SIG-M5 treated with dmso at 0.1 percent for 504 hours (cell line): ENCODE results near the gene IFT27.
"Not testable (repeated sequence)": the region's sequence is repeated elsewhere in the genome, so short reads cannot be mapped to it uniquely, and the experiment has no call there.

Source experiments
- DNase-seq: peaks from one replicate; lab custom pipeline; 2025; ENCODE audit not compliant: unreplicated experiment; lab: John Stamatoyannopoulos, UW

Gene IFT27

DNA sequence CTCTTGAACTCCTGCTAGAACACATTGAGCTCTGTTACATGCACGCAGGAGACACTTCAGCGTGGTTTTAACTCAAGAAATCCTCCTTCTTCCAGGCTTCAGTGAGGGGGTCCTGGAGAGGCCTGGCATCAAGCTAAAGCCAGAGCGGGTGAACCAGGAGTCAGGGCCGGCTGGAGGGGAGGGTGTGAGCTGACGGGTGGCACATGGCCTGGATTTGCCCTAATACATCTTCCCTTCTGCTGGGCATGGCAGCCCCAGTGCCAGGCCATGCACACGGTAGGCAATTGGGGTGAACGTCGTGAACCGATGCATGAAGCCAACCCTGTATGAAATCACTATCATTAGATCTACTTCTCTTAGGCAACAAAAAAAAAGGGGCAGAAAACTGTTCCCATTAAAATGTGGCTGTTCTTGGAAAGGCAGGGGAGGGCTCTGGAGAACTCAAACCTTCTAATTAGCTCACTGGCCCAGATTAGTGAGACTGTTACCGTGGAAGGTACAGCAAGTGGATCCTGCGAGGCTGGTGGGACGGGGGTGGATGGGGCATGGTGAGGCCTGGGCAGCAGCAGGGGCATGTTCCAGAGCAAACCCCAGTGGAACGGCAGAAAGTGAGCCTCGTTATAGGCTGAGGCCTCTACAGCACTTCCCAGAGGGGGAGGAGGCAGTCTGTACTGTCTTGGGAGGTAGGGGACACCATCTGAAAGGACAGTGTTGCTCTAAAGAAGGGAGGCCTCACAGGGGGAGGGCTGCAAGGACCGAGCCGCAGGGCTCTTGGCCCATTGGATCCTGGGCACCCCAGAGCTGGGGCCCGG lies 10.6 kb downstream of the IFT27 start:
- no peak for DNase-seq

DNA sequence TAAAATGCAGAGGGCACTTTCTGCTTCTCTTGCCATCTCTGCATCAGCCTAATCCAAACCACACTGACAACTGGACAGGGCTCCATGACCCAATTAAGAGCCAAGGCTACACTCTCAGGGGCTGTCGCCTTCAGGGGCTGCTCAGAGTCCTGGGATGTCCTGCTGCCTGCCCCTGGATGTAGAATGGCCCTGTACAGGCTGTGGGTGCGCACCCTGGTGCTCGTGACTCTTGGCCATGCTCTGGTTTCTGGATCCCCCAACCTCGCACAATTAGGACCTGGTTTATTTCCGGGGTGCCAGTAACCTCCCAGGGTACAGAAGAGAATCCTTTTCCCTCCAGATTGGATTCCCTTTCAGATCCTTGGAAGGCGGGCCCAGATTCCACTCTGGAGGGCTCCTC lies 11.3 kb downstream of the IFT27 start:
- DNase-seq, result no peak

DNA sequence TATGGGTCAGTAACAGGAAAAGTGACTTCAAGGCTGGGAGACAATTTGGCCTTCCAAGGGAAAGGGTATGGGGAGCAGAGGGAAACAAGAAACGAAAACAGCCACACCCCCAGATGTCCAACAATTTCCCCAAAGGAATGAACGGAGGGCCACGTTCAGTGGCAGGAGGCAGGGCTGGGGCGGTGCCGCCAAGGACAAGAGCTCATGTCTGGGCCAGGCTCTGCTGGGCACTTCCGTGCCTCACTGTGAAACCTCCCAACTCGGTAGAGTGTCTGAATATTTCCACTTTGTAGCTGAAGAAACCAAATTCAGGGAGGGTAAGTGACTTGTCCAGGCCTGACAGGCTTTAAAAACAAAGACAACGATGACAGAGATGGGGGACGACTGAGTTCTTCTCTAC lies 11.9 kb downstream of the IFT27 start:
- no peak for DNase-seq

DNA sequence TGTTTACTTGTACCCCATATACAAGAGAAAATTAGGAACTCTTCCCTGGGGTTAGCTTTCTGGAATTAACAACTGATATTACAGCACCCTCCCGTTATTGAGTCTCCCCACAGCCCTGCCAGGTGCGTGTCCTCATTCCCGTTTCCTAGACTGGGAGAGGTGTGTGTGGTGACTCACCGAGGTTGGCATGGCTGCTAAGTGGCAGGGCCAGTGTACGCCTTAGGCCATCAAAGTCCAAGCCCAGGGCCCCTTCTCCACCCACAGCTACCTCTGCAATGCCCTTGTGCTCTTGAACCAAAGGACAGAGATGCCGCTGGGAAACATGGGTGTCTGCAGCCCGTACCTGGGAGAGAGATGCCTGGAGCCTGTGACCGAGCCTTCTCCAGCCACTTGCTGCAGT lies 12.3 kb downstream of the IFT27 start:
- no peak for DNase-seq

DNA sequence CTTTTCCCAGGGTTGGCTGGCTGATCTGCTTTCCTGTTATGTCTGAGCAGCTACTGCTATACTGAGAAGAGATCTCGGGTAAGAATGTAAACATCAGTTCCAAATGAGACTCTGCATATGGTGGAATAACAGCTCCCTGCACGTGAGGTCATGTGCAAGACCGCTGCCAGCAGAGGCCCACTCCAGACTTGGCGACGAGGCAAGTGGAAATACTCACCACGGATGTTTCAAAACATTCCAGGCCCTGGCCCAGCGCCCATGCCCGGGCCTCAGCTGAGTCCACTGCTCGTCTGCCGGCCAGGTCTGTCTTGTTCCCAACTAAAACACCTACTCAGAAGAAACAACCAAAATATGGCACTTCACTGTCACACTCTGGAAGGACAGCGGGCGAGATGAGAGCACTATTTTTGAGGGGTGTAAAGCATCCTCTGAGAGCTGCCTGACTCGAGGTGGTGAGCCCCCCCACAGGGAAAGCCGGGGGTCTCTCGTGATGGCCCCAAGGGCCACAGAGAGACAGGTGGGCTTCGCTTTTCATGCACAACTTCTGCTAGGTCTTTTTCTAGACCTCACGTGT lies 13.1 kb downstream of the IFT27 start:
- DNase-seq, result no peak

DNA sequence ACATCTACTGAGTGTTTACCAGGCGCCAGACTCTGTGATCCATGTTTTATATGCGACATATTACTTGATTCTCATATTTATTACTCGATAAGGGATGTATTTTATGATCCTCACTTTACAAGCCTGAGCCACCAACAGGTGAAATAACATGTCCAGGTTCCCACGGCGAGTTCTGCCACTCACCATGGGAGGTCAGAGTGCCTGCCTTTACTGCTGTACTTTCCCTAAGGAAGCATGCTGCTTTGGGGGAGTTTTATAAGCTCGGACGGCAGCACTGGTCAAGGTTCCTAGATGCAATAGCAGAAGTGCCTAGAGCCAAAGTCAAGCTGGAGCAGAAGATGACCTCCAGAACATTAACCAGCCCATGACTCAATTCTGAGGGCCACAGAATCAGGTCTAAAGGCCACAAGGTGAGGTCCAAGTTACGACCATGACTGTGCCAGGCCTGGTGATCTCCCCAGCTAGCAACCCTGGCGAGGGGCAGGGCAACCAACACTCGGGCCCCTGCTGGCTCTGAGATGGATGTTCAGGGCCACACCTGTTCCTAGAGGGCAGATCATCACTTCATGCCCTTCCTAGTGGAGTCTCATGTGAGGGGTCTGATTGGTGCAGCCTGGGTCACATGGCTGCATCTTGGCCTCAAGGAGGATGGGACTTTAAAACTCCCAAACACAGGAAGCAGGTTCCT lies 14.2 kb downstream of the IFT27 start:
- DNase-seq, result no peak

DNA sequence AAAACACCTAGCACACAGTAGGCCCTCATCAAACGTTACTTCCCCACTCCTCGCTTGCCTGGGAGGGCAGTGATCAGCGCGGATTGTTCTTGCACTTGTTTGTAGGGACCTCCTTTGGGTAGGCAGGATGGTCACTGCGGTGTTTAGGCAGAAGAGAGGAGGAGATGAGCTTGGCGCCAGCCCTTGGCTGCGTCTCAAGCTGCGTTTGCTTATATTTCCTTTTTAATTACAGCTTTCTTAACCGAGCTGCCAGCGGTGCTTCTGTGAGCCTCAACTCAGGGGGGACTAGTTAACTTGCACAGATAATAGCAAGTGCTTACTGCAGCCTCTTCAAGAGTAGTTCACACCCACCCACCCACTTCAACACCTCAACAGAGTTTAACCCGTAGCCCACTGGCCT lies 15.1 kb downstream of the IFT27 start:
- DNase-seq, result no peak

DNA sequence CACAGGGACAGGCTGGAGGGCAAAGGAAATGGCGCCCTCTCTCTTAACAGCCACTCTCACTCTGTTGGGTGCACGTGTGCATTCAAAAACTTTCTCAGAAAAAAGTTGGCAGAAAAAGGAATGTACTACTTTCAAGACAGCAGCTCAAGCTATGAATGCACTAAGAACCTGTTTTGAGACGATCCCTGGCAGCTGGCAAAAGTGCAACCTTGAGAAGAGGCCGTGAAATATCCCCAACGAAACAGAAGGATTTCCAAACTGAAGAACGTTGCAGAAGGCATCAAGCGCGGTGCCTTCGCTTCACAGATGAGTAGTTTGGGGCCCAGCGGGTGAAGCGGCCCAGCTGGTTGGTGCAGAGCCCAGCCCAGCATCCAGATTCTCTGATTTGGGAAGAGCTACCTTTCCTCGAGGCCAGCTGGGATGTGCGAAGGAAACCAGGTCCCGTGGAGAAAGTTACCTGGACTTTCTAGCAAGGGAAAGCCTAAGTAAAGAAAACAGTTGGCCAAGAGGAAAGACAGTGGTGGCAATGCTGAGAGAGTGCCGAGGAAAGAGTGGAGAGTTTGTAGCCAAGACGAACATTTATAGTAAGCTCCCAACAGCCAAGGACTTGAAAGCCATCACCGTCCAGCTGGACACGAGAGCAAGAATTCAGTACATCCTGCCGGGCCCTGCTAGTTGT lies 16.3 kb downstream of the IFT27 start:
- DNase-seq, result no peak

DNA sequence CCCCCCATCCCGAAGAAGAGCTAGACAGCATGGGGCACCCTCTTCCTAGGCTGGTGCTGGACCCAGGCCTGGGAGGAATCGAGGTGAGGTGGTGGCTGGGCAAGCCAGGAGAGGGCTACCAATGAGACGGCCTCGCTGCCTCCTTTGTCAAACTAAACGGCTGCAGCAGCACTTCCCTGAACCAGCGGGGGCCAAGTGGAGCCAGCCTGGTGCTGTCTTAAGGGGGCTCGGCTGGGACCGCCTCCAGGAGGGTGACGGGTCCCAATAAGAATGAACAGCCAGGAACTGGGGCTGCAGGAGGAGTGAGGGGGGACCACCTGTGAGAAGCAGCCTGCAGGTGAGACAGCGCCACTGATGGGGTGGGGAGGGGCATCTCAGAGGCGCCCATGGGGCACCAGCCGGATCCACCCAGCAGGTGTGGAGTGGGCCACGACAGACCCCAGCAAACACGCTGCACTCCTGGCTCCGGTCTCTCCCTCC lies 17.1 kb downstream of the IFT27 start:
- DNase-seq, result no peak

DNA sequence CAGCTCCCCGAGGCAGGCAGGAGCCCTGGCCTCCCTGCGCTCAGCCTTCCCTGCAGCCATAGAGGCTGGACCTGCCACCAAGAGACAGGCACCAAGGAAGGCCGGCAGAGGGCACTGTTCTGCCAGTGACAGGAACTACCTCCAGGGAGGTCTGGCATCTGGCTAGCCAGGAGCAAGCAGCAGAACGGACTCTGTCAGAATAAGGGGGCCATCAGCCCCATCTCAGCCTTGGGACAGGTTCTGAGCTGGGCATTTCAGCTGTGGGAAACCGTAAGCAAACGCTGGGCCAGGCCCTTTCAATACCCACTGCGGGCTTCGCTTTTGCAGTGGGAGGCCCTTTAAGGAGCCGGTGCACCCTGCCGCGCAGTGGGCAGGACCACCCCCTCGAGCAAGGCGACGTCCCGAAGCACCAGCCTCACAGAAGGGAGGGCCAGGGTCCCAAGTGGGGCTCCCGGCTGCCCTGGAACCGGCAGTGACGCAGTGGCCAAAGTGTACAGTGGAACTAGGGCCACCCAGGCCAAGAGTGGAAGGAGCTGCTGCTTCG lies 18.2 kb downstream of the IFT27 start:
- DNase-seq, result peak; percentile 42

DNA sequence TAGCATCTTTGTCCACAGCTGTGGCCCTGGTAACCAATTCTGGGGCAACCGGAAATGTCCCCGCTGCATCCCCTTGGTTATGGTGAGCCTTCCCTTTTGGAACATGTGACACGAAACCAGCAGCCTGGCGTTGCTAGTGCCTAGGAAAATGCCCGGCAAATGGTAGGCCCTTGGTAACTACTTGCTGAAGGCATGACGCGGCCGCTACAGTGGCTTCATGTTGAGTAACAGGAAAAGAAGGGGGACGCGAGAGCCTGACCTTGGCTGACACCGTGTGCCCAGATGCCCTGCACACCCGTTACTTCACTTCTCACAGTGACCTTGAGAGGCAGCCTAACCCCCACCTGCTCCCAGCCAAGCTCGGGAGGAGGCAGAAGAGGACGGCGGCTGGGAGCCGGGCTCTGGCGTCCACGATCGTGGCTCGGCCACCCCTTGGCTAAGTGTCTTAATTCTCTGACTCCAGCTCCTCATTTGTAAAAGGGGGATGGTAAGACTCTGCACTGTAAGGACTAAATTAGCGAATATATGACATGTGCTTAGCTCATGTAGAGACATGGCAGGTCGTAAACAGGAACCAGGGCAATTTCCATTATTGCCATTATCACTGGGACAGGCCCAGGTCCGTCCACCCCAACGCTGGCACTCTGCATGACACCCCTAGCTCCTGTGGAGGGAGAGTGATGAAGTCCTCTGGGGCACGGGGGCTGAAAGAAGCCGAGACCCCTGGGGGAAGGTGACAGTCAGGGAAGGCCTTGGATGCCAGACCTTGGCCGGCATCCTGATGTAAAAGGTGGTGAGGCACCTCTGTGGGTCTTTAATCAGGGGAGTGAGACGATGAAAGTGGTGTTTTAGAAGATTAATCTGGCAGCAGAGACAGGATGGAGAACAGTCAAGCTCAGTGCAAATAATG lies 18.9 kb downstream of the IFT27 start:
- DNase-seq, result no peak

DNA sequence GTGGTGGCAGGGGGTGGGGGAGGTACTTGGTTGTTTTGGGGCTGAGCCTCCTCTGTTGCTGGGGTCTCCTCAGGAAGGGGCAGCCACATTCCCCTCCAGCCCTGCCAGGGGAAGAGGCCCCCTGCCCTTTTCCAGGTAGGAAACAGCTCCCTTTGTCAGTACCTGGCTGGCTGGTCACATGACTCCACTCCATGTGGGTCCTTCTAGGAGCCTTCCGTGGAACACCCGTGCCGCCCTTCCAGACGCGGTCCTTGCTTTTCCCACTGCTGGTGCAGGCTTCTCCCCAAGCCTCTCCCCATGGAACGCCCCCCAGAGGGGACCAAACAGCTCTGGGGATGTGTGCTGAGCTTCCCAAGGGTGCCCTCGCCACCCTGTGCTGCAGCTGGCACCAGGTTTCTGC lies 19.9 kb downstream of the IFT27 start:
- no peak for DNase-seq

DNA sequence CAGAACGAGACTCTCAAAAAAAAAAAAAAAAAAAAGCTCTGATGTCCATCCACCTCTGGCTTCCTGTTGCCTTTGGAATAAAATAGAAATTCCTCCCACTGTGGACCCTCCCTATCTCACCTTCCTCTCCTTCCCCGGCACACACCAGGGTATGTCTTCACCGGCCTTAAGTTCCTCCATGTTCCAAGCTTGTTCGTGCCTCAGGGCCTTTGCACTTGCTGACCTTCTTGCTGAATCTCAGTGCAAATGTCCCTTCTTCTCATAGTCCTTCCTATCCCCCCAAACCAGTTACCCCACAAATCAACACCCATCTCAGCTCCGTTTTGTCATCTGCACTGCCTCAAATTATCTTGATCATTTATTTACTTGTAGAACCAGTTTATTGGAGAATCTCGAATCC lies 20.6 kb downstream of the IFT27 start:
- no peak for DNase-seq

DNA sequence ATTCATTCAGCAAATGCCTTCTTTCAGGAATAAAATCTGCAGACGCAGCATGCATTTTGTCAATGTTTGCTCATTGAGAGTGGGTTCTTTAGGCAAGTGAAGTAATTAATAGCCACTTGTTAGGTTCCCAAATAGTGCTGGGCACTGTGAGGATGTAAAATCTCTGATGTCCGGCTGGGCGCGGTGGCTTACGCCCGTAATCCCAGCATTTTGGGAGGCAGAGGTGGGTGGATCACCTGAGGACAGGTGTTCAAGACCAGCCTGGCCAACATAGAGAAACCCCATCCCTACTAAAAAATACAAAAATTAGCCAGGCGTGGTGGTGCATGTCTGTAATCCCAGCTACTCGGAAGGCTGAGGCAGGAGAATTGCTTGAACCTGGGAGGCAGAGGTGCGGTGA lies 21.0 kb downstream of the IFT27 start:
- not testable (repeated sequence) for DNase-seq

DNA sequence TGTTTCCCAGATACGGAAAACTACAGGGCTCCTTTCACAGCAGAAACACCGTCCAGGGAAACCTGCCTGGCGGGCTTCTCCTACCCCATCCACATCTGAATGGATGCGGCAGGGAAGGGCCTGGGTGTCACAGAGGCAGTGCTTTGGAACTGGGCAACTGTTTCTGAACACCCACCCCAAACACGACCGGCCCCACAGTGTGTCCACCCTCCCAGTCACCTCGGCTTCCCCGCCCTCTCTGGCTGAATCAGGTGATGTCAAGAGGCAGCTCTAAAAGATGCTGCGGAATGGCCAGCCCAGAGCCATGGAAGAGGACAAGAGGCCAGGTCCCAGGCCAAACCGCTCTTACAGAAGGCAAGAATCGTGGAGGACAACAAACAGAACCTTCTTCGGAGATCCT lies 22.0 kb downstream of the IFT27 start:
- no peak for DNase-seq

DNA sequence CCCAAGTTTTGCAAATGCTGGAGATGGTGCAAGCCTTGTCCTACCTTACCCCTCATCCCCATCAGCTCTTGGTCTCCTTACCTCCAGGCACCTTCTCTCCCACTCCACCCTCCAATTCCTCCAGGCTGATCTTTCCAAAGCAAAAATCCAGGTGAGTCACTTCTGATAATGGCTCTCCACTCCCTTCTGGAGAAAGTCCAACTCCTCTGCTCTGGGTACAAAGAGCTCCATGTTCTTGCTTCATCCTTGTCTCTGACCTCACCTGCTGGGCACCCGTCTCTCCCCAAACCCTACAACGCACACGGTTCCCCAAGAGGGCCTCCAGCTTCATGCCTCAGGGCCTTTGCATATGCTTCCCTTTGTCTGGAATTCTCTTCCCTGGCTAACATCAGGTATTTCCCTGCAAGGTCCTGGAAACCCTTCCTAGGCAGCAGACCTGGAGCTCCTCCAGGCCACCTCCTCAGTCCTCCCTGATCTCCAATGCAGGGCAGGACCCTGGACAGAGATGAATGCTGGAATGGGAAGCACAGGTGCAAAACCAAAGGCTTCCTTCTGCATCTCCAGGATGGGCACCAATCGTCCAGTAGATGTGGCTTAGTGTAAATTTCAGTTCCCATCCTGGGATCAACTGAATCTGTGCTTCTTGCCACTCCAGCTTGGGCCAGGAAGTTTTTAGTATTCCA lies 22.7 kb downstream of the IFT27 start:
- no peak for DNase-seq

DNA sequence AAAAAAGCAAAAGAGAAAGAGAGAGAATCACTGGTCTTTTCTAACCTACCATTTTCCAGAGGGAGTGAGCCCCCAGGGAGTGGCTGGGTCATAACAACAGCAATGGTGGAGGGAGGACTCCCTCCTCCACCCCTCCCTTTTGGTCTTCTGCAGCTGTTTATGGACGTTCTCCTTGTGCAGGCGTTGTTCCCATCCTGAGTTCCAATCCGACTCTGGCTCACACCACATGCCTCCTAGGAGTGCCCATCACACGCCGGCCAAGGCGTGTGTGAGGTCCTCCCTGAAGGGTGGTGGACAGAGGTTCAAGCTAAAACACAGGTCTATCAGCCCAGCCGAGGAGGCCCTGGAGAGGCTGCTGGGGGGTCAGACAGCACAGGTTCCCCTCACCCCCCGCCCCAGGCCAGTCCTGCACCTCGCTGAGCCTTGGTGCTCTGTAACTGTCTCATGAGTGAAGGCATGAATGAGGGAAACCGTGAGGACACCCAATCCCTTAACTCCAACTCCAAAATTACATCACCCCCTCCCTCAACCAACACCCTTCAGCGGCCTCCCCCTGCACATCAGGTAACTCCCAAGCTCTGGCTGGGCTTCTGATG lies 29.4 kb downstream of the IFT27 start:
- no peak for DNase-seq

DNA sequence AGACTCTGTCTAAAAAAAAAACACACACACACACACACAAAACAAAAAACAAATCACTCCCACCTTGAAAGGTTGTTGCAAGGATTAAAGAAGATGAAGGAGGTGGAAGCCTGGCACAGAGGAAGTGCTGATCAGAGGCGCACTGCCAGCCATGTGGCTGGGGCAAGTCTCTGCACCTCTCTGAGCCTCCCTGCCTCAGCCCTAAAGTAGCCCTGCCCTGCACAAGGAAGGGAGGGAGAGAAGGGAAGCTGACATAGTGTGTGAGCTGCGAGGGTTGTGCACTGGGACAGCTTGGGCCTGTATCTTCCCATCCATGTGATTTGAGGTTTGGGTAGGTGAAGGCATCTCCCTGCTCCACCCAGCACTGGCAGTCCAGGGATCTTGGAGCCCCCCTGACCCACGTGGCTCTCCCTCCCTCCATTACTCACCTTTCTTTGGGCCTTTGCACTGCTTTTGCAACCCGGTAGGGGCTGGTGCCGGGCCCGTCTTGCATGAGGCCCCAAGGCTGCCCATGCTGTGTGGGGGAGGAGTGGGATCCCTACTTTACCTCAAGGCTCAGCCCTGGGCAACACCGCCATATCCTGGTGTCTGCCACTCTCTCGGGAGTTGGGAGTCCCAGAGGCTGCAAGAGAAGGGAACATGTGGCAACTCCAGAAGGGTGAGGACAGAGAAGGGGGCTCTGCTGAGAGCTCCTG lies 30.5 kb downstream of the IFT27 start:
- no peak for DNase-seq

DNA sequence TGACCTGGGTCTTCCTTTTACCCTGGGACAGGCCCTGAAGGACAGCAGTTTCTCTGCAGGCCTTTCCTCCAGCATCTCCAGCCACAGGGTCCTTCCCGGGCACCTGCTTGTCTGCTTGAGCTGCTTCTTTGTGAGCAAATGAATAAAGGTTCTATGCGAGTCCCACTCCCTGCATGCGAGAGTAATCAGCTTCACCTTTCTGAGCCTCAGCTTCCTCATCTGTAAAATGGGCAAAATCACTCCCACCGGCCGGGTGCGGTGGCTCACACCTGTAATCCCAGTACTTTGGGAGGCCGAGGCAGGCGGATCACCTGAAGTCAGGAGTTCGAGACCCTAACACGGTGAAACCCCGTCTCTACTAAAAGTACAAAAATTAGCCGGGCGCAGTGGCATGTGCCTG lies 31.1 kb downstream of the IFT27 start:
- DNase-seq, result no peak
